ENCODE data around the gene TCF25. TPM values are rescaled to one million over a fixed set of nuclear protein-coding genes. Genes with fewer than 3 reads are reported as not detected.

TCF25 gene
- total and polyA plus RNA-seq, 11 donors: 52.5 to 115 (median 96.4) TPM

DNA sequence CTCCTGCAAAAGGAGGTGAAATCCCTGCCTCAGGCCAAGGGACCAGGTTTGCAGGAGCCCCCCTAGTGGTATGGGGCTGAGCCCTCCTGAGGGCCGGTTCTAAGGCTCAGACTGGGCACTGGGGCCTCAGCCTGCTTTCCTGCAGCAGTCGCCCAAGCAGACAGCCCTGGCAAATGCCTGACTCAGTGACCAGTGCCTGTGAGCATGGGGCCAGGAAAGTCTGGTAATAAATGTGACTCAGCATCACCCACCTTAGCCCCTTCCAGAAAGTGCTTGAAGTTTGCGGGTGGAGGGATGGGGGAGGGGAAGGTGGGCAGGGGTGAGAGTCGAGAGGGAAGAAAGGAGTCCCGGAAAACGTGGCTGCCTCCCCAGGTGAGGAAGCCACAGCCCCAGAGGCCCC, 47.3 kb downstream of the TCF25 start:
- Histone ChIP-seq H3K27me3 (peaks cover 0 to 40% (median 14%) of the 10 kb centered on the region in 9 donors), H3K9me3 (no peaks in the 10 kb centered on the region), H3K36me3 (no peaks in the 10 kb centered on the region), H3K4me1 (peaks cover 13 to 73% (median 45%) of the 10 kb centered on the region in 12 donors), H3K4me3 (no peak overlapping the region), H3K27ac (peak overlapping the region in 4 of 12 donors; percentile 89 to 96 (median 92))
- ATAC-seq (no peak), DNase-seq (no peak)
- intact Hi-C loops (cut with DNase I): loop anchor here in 1 of 10 donors (10.0 kb wide), 1 partner anchor 46 kb away; the partner anchor contains the start of gene TCF25
- 51 to 56% (median 54%) methylated on average over 6 of the region's 6 CpGs for WGBS, 4 donors
- TF ChIP-seq POLR2A (IDR thresholded peaks at IDR 0.05): no peak
- TF ChIP-seq, protein P1, sequence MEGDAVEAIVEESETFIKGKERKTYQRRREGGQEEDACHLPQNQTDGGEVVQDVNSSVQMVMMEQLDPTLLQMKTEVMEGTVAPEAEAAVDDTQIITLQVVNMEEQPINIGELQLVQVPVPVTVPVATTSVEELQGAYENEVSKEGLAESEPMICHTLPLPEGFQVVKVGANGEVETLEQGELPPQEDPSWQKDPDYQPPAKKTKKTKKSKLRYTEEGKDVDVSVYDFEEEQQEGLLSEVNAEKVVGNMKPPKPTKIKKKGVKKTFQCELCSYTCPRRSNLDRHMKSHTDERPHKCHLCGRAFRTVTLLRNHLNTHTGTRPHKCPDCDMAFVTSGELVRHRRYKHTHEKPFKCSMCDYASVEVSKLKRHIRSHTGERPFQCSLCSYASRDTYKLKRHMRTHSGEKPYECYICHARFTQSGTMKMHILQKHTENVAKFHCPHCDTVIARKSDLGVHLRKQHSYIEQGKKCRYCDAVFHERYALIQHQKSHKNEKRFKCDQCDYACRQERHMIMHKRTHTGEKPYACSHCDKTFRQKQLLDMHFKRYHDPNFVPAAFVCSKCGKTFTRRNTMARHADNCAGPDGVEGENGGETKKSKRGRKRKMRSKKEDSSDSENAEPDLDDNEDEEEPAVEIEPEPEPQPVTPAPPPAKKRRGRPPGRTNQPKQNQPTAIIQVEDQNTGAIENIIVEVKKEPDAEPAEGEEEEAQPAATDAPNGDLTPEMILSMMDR (IDR thresholded peaks at IDR 0.05): no peak

GRCh38 chr16:89921131-89921701, 47.8 kb downstream of the TCF25 start:
- Histone ChIP-seq H3K27ac (peak overlapping the region in 10 of 12 donors; percentile 14 to 96 (median 90)), H3K27me3 (peaks cover 0 to 43% (median 16%) of the 10 kb centered on the region in 9 donors), H3K9me3 (no peaks in the 10 kb centered on the region), H3K4me3 (peak overlapping the region in 7 of 12 donors; percentile 66 to 80 (median 72)), H3K4me1 (peaks cover 13 to 78% (median 48%) of the 10 kb centered on the region in 12 donors), H3K36me3 (no peaks in the 10 kb centered on the region)
- ATAC-seq (no peak), DNase-seq (no peak)
- 39 to 53% (median 46%) methylated on average over 8 to 14 of the region's 14 CpGs for WGBS, 4 donors
- intact Hi-C loops (cut with DNase I): loop anchor here in 1 of 10 donors (10.0 kb wide), 1 partner anchor 46 kb away; the partner anchor contains the start of gene TCF25
- TF ChIP-seq POLR2A (IDR thresholded peaks at IDR 0.05): no peak
- TF ChIP-seq, protein P1 (IDR thresholded peaks at IDR 0.05): no peak

GRCh38 chr16:89921702-89922476, 48.5 kb downstream of the TCF25 start:
- Histone ChIP-seq H3K27ac (peak overlapping the region; percentile 70 to 96 (median 88)), H3K9me3 (no peaks in the 10 kb centered on the region), H3K4me1 (peaks cover 13 to 84% (median 49%) of the 10 kb centered on the region in 12 donors), H3K4me3 (peak overlapping the region; percentile 58 to 80 (median 72)), H3K36me3 (no peaks in the 10 kb centered on the region), H3K27me3 (peaks cover 0 to 43% (median 16%) of the 10 kb centered on the region in 9 donors)
- ATAC-seq (peak; percentile 49 to 84 (median 72)), DNase-seq (peak; percentile 85 to 95 (median 88))
- intact Hi-C loops (cut with DNase I): loop anchor here in 1 of 10 donors (10.0 kb wide), 1 partner anchor 47 kb away; the partner anchor contains the start of gene TCF25
- TF ChIP-seq, protein P1 (IDR thresholded peaks at IDR 0.05): no peak
- TF ChIP-seq POLR2A (IDR thresholded peaks at IDR 0.05): peak in 1 of 2 donors; percentile 82
- 9 to 12% (median 11%) methylated on average over 12 to 22 of the region's 22 CpGs for WGBS, 4 donors

DNA sequence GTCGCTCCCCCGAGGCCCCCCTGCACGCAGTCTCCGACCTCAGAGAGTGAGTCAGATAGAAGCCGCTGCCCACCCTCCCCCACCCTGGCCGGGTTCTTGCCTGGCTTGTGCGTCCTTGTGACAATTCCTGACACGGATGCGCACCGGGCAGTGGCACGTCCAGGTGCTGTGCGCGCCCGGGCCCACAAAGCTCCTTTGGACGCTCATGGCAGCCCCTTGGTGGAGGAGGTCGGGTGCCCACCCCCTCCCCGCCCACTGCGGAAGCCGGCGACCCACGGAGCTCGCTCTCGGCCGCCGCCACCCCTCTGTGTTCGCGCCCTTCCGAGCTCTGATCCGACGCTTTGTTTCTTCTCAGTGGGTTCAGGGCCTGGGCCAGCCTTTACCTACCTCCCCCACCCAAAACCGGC, 49.1 kb downstream of the TCF25 start:
- H3K27me3 ChIP-seq: peaks cover 0 to 43% (median 16%) of the 10 kb centered on the region in 9 donors
- 0 to 1% (median 1%) methylated on average over 12 to 31 of the region's 31 CpGs for WGBS, 4 donors
- H3K4me1 ChIP-seq: peaks cover 13 to 79% (median 46%) of the 10 kb centered on the region in 12 donors
- H3K36me3 ChIP-seq: no peaks in the 10 kb centered on the region
- ATAC-seq: peak; percentile 6 to 56 (median 31)
- peak overlapping the region; percentile 70 to 96 (median 88) for H3K27ac ChIP-seq
- no peaks in the 10 kb centered on the region for H3K9me3 ChIP-seq
- TF ChIP-seq, protein P1 (IDR thresholded peaks at IDR 0.05): no peak
- no peak for TF ChIP-seq POLR2A (IDR thresholded peaks at IDR 0.05)
- peak; percentile 75 to 92 (median 82) for DNase-seq
- H3K4me3 ChIP-seq: peak overlapping the region; percentile 58 to 80 (median 72)
- intact Hi-C loops (cut with DNase I): loop anchor here in 1 of 10 donors (10.0 kb wide), 1 partner anchor 48 kb away; the partner anchor contains the start of gene TCF25
